SU-DHL-6 (cell line): ENCODE results near the gene ASTN2.

Source experiments
- H2AFZ ChIP-seq: fragments of 200-600 bp; sonication (generic); 2 replicates; pipeline ENCODE4 v1.6.1; 2014; ENCODE audit warnings: low read depth, mild to moderate bottlenecking, moderate library complexity, mixed read lengths, antibody characterized with exemption, low read length; ENCODE audit not compliant: severe bottlenecking
- H3F3A ChIP-seq: fragments of 200-600 bp; shearing (Covaris generic); 2 replicates; pipeline ENCODE4 v1.6.0; 2016; ENCODE audit warnings: antibody characterized with exemption, mild to moderate bottlenecking; ENCODE audit not compliant: insufficient read depth
- H3K27ac ChIP-seq: fragments of 200-600 bp; sonication (generic); 2 replicates; pipeline ENCODE4 v1.5.1; 2016; ENCODE audit warnings: low read depth, mild to moderate bottlenecking, low read length, moderate library complexity, mixed read lengths
- H3K27me3 ChIP-seq: fragments of 200-600 bp; sonication (generic), shearing (Covaris generic); 2 replicates; pipeline ENCODE4 v1.6.0; 2014; ENCODE audit warnings: mild to moderate bottlenecking, low read length
- H3K36me3 ChIP-seq: fragments of 200-600 bp; sonication (generic); 2 replicates; pipeline ENCODE4 v1.6.1; 2014; ENCODE audit warnings: mild to moderate bottlenecking, low read length, mixed read lengths
- H3K4me2 ChIP-seq: fragments of 300-600, 200-600 bp; shearing (Covaris generic), sonication (generic); 2 replicates; pipeline ENCODE4 v1.6.0; 2014; ENCODE audit warnings: low read length, low read depth, mild to moderate bottlenecking; ENCODE audit not compliant: poor library complexity, severe bottlenecking
- H3K4me3 ChIP-seq: fragments of 200-600 bp; sonication (generic); 2 replicates; pipeline ENCODE4 v1.5.1; 2014; ENCODE audit warnings: antibody characterized with exemption, low read length, mild to moderate bottlenecking, mixed read lengths; ENCODE audit not compliant: insufficient read depth, poor library complexity, severe bottlenecking
- H3K79me2 ChIP-seq: fragments of 200-600 bp; sonication (generic); 2 replicates; pipeline ENCODE4 v1.6.1; 2014; ENCODE audit warnings: mild to moderate bottlenecking, low read length, moderate library complexity; ENCODE audit not compliant: insufficient read depth
- H3K9ac ChIP-seq: fragments of 200-600 bp; sonication (generic); 2 replicates; pipeline ENCODE4 v1.7.0; 2014; ENCODE audit warnings: mild to moderate bottlenecking, low read length
- H3K9me2 ChIP-seq: fragments of 200-600 bp; sonication (generic); replicated peaks from 2 replicates; pipeline ENCODE4 v1.6.1; 2014; ENCODE audit warnings: low read length; ENCODE audit not compliant: insufficient read depth
- H3K9me3 ChIP-seq: fragments of 200-600 bp; sonication (generic); 2 replicates; pipeline ENCODE4 v1.6.1; 2014; ENCODE audit warnings: low read length, mixed read lengths; ENCODE audit not compliant: insufficient read depth
- H4K20me1 ChIP-seq: fragments of 200-600 bp; sonication (generic); 2 replicates; pipeline ENCODE4 v1.6.1; 2014; ENCODE audit warnings: low read depth, mild to moderate bottlenecking, antibody characterized with exemption, low read length, moderate library complexity, mixed read lengths
- CTCF ChIP-seq: fragments of 200-600 bp; sonication (generic); IDR thresholded peaks from one replicate; pipeline ENCODE4 v1.5.1; 2017; ENCODE audit warnings: antibody characterized with exemption, mild to moderate bottlenecking, low read length, moderate library complexity; ENCODE audit not compliant: insufficient read depth, poor library complexity, severe bottlenecking
- EZH2phosphoT487 ChIP-seq: fragments of 200-600 bp; sonication (generic), shearing (Covaris generic); conservative IDR thresholded peaks from 2 replicates; pipeline ENCODE4 v1.6.1; 2018; ENCODE audit warnings: mild to moderate bottlenecking, antibody characterized with exemption, low read length, moderate library complexity, mixed read lengths

The ASTN2 gene

GRCh38 chr9:116452227-116452626 lies 962.6 kb downstream of the ASTN2 start:
- Histone ChIP-seq H3F3A (no peaks in the 10 kb centered on the region), H3K9me2 (no peaks in the 10 kb centered on the region), H3K4me2 (no peak overlapping the region), H3K79me2 (no peaks in the 10 kb centered on the region), H3K27ac (no peak overlapping the region), H3K4me3 (no peak overlapping the region), H4K20me1 (no peaks in the 10 kb centered on the region), H3K9ac (no peak overlapping the region), H3K36me3 (no peaks in the 10 kb centered on the region), H3K27me3 (no peaks in the 10 kb centered on the region), H3K9me3 (no peaks in the 10 kb centered on the region), H2AFZ (no peak overlapping the region)
- TF ChIP-seq EZH2phosphoT487, result no peak
- TF ChIP-seq CTCF, result no peak

GRCh38 chr9:116451500-116452115 lies 963.2 kb downstream of the ASTN2 start:
- no peak overlapping the region for H2AFZ ChIP-seq
- H3K27me3 ChIP-seq, result no peaks in the 10 kb centered on the region
- H3K79me2 ChIP-seq, result no peaks in the 10 kb centered on the region
- H3F3A ChIP-seq, result no peaks in the 10 kb centered on the region
- no peaks in the 10 kb centered on the region for H4K20me1 ChIP-seq
- H3K4me3 ChIP-seq, result no peak overlapping the region
- no peak overlapping the region for H3K9ac ChIP-seq
- H3K4me2 ChIP-seq, result no peak overlapping the region
- H3K9me2 ChIP-seq, result no peaks in the 10 kb centered on the region
- no peaks in the 10 kb centered on the region for H3K36me3 ChIP-seq
- no peaks in the 10 kb centered on the region for H3K9me3 ChIP-seq
- no peak overlapping the region for H3K27ac ChIP-seq
- TF ChIP-seq EZH2phosphoT487 (no peak), CTCF (no peak)

- Histone ChIP-seq H3K9me3 (no peaks in the 10 kb centered on the region), H3K27me3 (no peaks in the 10 kb centered on the region), H4K20me1 (no peaks in the 10 kb centered on the region), H3K27ac (no peak overlapping the region), H2AFZ (no peak overlapping the region), H3K9ac (no peak overlapping the region), H3K79me2 (no peaks in the 10 kb centered on the region), H3K36me3 (no peaks in the 10 kb centered on the region), H3K4me3 (no peak overlapping the region), H3K9me2 (no peaks in the 10 kb centered on the region), H3K4me2 (no peak overlapping the region), H3F3A (no peaks in the 10 kb centered on the region)
- no peak for TF ChIP-seq EZH2phosphoT487
- TF ChIP-seq CTCF, result no peak
These were observed 964.3 kb downstream of the ASTN2 start for GRCh38 chr9:116450378-116451139.
